HEK293 (cell line): ENCODE measurements around the gene TWIST2.

Source experiments
- TCF7L2 ChIP-seq: IDR thresholded peaks from 2 replicates; pipeline ENCODE4 v1.6.1; 2011; ENCODE audit warnings: low read depth, mild to moderate bottlenecking, inconsistent platforms, low read length, moderate library complexity, borderline replicate concordance
- ZBTB7A ChIP-seq: fragments of 450-650 bp; formaldehyde crosslinking; IDR thresholded peaks from 2 replicates; pipeline ENCODE4 v1.5.1; 2016; ENCODE audit warnings: low read depth, missing biosample characterization, missing genetic modification characterization
- ZNF19 ChIP-seq: fragments of 450-650 bp; formaldehyde crosslinking; IDR thresholded peaks from 2 replicates; pipeline ENCODE4; 2016; ENCODE audit warnings: missing biosample characterization, missing genetic modification characterization, low read depth
- ZNF214 ChIP-seq: fragments of 450-650 bp; formaldehyde crosslinking; IDR thresholded peaks from 2 replicates; pipeline ENCODE4 v1.5.1; 2017; ENCODE audit warnings: missing biosample characterization, mild to moderate bottlenecking, missing genetic modification characterization, borderline replicate concordance
- ZNF274 ChIP-seq, 2 experiments: fragments of 200-500 bp in 1 of 2; fragments of 450-650 bp in 1 of 2; sonication (Bioruptor generic) in 1 of 2; formaldehyde crosslinking in 1 of 2; IDR thresholded peaks; 2 replicates each; pipeline versions ENCODE4 v1.5.1 to v1.6.1; 2014 to 2016; ENCODE audit warnings: borderline replicate concordance in 1 of 2, inconsistent platforms in 1 of 2, low read length in 1 of 2, missing biosample characterization in 1 of 2, missing genetic modification characterization in 1 of 2
- ZNF529 ChIP-seq: fragments of 450-650 bp; formaldehyde crosslinking; IDR thresholded peaks from 2 replicates; pipeline ENCODE4 v1.5.1; 2017; ENCODE audit warnings: missing genetic modification characterization, missing biosample characterization; ENCODE audit not compliant: insufficient replicate concordance
- ZNF560 ChIP-seq: fragments of 450-650 bp; formaldehyde crosslinking; IDR thresholded peaks from 2 replicates; pipeline ENCODE4 v1.5.1; 2017; ENCODE audit warnings: missing biosample characterization, missing genetic modification characterization, borderline replicate concordance
- ZNF76 ChIP-seq: fragments of 450-650 bp; formaldehyde crosslinking; IDR thresholded peaks from 2 replicates; pipeline ENCODE4; 2016; ENCODE audit warnings: low read depth, missing biosample characterization, missing genetic modification characterization, borderline replicate concordance
- TF ChIP-seq, protein P1 (sequence below): fragments of 450-650 bp; formaldehyde crosslinking; IDR thresholded peaks from 2 replicates; pipeline ENCODE4 v1.5.1; 2016; ENCODE audit warnings: missing biosample characterization, missing genetic modification characterization
- TF ChIP-seq, protein P2 (sequence below): fragments of 450-650 bp; formaldehyde crosslinking; IDR thresholded peaks from 2 replicates; pipeline ENCODE4 v1.5.1; 2016; ENCODE audit warnings: missing biosample characterization, missing genetic modification characterization

DNA sequence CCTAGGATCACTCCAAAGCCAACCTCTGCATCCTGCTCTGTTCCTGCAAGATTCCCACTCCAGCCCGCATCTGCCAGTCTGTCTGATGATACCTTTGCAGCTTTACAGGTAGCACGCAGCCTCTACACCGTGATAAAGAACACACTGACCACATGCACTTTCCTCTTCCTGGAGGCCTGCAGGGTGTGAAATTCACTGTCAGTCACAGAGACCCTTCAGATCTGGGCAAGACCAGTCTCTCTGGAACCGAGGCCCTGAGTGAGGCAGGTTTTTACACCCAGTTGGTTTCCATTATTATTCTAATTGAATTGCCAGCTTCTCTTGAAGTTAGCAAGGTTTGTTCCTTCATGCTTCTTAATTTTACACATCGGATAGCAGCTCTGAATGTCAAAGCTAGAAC, 30.5 kb upstream of the TWIST2 start:
- TF ChIP-seq, protein P1, sequence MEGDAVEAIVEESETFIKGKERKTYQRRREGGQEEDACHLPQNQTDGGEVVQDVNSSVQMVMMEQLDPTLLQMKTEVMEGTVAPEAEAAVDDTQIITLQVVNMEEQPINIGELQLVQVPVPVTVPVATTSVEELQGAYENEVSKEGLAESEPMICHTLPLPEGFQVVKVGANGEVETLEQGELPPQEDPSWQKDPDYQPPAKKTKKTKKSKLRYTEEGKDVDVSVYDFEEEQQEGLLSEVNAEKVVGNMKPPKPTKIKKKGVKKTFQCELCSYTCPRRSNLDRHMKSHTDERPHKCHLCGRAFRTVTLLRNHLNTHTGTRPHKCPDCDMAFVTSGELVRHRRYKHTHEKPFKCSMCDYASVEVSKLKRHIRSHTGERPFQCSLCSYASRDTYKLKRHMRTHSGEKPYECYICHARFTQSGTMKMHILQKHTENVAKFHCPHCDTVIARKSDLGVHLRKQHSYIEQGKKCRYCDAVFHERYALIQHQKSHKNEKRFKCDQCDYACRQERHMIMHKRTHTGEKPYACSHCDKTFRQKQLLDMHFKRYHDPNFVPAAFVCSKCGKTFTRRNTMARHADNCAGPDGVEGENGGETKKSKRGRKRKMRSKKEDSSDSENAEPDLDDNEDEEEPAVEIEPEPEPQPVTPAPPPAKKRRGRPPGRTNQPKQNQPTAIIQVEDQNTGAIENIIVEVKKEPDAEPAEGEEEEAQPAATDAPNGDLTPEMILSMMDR, result no peak
- TF ChIP-seq ZNF214 (tag by site-specific recombination) (no peak), ZNF19 (tag by site-specific recombination) (no peak), ZNF560 (tag by site-specific recombination) (no peak), ZNF529 (tag by site-specific recombination) (no peak), ZBTB7A (no peak), ZNF76 (tag by site-specific recombination) (no peak), ZNF274 (IDR thresholded peaks at IDR 0.05; ENCODE audit: low read length) (no peak), ZNF274 (tag by site-specific recombination; IDR thresholded peaks at IDR 0.05; ENCODE audit: borderline replicate concordance) (no peak), TCF7L2 (no peak)
- TF ChIP-seq, protein P2, sequence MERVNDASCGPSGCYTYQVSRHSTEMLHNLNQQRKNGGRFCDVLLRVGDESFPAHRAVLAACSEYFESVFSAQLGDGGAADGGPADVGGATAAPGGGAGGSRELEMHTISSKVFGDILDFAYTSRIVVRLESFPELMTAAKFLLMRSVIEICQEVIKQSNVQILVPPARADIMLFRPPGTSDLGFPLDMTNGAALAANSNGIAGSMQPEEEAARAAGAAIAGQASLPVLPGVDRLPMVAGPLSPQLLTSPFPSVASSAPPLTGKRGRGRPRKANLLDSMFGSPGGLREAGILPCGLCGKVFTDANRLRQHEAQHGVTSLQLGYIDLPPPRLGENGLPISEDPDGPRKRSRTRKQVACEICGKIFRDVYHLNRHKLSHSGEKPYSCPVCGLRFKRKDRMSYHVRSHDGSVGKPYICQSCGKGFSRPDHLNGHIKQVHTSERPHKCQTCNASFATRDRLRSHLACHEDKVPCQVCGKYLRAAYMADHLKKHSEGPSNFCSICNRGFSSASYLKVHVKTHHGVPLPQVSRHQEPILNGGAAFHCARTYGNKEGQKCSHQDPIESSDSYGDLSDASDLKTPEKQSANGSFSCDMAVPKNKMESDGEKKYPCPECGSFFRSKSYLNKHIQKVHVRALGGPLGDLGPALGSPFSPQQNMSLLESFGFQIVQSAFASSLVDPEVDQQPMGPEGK, result no peak
